SK-N-SH treated with all-trans-retinoic acid at 6 μM for 48 hours (cell line): Measurements from ENCODE around the gene NOD2.

Experiments
- ATAC-seq: fragments of 200-7000 bp; cut with Tn5 transposase; 3 replicates; pipeline ENCODE4 v1.9.1; 2020; ENCODE audit warnings: mild to moderate bottlenecking, moderate library complexity
- ARNTL ChIP-seq: fragments of 450-650 bp; formaldehyde crosslinking; IDR thresholded peaks from 2 replicates; pipeline ENCODE4 v1.5.0; 2020; ENCODE audit warnings: low read depth, mild to moderate bottlenecking, moderate library complexity, borderline replicate concordance
- BACH2 ChIP-seq: fragments of 250-450 bp; sonication (Bioruptor Pico); IDR thresholded peaks from 2 replicates; pipeline ENCODE4 v1.9.0; 2021; ENCODE audit warnings: mild to moderate bottlenecking, borderline replicate concordance
- CSDC2 ChIP-seq: fragments of 250-450 bp; sonication (Bioruptor Pico); IDR thresholded peaks from 2 replicates; pipeline ENCODE4 v1.5.0; 2020; ENCODE audit warnings: mild to moderate bottlenecking, moderate library complexity
- ESRRG ChIP-seq: fragments of 250-450 bp; sonication (Bioruptor Pico); IDR thresholded peaks from 2 replicates; pipeline ENCODE4 v1.6.1; 2021; ENCODE audit warnings: mild to moderate bottlenecking
- GLIS3 ChIP-seq: fragments of 250-450 bp; sonication (Bioruptor Pico); IDR thresholded peaks from 2 replicates; pipeline ENCODE4 v1.5.0; 2020; ENCODE audit warnings: mild to moderate bottlenecking, moderate library complexity
- ISL1 ChIP-seq: fragments of 250-450 bp; sonication (Bioruptor Pico); IDR thresholded peaks from 2 replicates; pipeline ENCODE4 v2.1.2; 2022; ENCODE audit warnings: mild to moderate bottlenecking, moderate library complexity
- OSR1 ChIP-seq: fragments of 250-450 bp; sonication (Bioruptor Pico); IDR thresholded peaks from 2 replicates; pipeline ENCODE4 v1.8.0; 2022; ENCODE audit warnings: moderate library complexity, mild to moderate bottlenecking, inconsistent platforms
- POU6F1 ChIP-seq: fragments of 250-450 bp; sonication (Bioruptor Pico); IDR thresholded peaks from 2 replicates; pipeline ENCODE4 v1.8.0; 2021; ENCODE audit warnings: low read depth, mild to moderate bottlenecking, moderate library complexity, borderline replicate concordance
- RARB ChIP-seq: fragments of 250-450 bp; sonication (Bioruptor Pico); IDR thresholded peaks from 2 replicates; pipeline ENCODE4 v1.8.0; 2021; ENCODE audit warnings: mild to moderate bottlenecking, moderate library complexity
- SNAI2 ChIP-seq: fragments of 250-450 bp; sonication (Bioruptor Pico); IDR thresholded peaks from 2 replicates; pipeline ENCODE4 v1.5.0; 2020; ENCODE audit warnings: mild to moderate bottlenecking, moderate library complexity
- TCF4 ChIP-seq: fragments of 250-450 bp; sonication (Bioruptor Pico); IDR thresholded peaks from 2 replicates; pipeline ENCODE4 v1.8.0; 2021; ENCODE audit warnings: mild to moderate bottlenecking, moderate library complexity, borderline replicate concordance
- TOX ChIP-seq: fragments of 250-450 bp; sonication (Bioruptor Pico); IDR thresholded peaks from 2 replicates; pipeline ENCODE4 v1.8.0; 2021; ENCODE audit warnings: mild to moderate bottlenecking, moderate library complexity, borderline replicate concordance
- ZC3H10 ChIP-seq: fragments of 250-450 bp; sonication (Bioruptor Pico); IDR thresholded peaks from 2 replicates; pipeline ENCODE4 v1.5.1; 2021; ENCODE audit warnings: mild to moderate bottlenecking, moderate library complexity
- ZFP3 ChIP-seq: fragments of 250-450 bp; sonication (Bioruptor Pico); IDR thresholded peaks from 2 replicates; pipeline ENCODE4 v1.5.0; 2020; ENCODE audit warnings: mild to moderate bottlenecking, moderate library complexity
- ZNF565 ChIP-seq: fragments of 450-650 bp; formaldehyde crosslinking; conservative IDR thresholded peaks from 2 replicates; pipeline ENCODE4 v1.5.0; 2020; ENCODE audit warnings: low read depth, mild to moderate bottlenecking, moderate library complexity
- ZNF70 ChIP-seq: fragments of 450-650 bp; formaldehyde crosslinking; IDR thresholded peaks from 2 replicates; pipeline ENCODE4 v1.5.0; 2020; ENCODE audit warnings: mild to moderate bottlenecking, moderate library complexity
- ZNF8 ChIP-seq: fragments of 450-650 bp; formaldehyde crosslinking; IDR thresholded peaks from 2 replicates; pipeline ENCODE4 v1.5.0; 2020; ENCODE audit warnings: mild to moderate bottlenecking, moderate library complexity
- TF ChIP-seq, protein P1 (sequence below): fragments of 250-450 bp; sonication (Bioruptor Pico); IDR thresholded peaks from 2 replicates; pipeline ENCODE4 v1.5.0; 2020; ENCODE audit warnings: mild to moderate bottlenecking, moderate library complexity
- TF ChIP-seq, protein P2 (sequence below): fragments of 250-450 bp; sonication (Bioruptor Pico); IDR thresholded peaks from 2 replicates; pipeline ENCODE4 v1.5.1; 2020; ENCODE audit warnings: low read depth, mild to moderate bottlenecking, moderate library complexity

The NOD2 gene

DNA sequence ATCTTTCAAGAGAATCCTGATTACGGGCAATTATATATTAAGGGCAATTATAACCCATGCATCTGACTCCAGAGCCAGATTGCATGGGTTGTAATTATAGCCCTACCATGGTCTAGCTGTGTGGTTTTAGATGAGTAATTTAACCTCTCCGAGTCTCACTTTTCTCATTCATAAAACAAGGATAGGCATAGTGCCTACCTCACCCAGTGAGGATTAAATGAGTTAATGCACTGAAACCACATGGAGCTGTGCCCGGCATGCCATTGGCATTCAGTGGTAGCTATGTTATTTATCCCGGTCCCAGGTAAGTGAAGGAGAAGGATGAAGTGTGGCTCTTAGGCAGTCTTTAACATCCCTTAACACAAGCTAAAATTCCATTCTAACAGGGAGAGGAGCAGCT, 18.6 kb upstream of the NOD2 start:
- ATAC-seq, result no peak
- TF ChIP-seq ISL1 (CRISPR knock-in tag) (no peak), ZNF565 (no peak), RARB (CRISPR knock-in tag) (no peak), TOX (no peak), ESRRG (no peak), ZNF70 (CRISPR knock-in tag) (no peak), BACH2 (CRISPR knock-in tag) (no peak), ZC3H10 (CRISPR knock-in tag) (no peak), ZNF8 (CRISPR knock-in tag) (no peak), CSDC2 (CRISPR knock-in tag) (no peak), POU6F1 (no peak), TCF4 (CRISPR knock-in tag) (no peak), ZFP3 (no peak)
- TF ChIP-seq, protein P1, sequence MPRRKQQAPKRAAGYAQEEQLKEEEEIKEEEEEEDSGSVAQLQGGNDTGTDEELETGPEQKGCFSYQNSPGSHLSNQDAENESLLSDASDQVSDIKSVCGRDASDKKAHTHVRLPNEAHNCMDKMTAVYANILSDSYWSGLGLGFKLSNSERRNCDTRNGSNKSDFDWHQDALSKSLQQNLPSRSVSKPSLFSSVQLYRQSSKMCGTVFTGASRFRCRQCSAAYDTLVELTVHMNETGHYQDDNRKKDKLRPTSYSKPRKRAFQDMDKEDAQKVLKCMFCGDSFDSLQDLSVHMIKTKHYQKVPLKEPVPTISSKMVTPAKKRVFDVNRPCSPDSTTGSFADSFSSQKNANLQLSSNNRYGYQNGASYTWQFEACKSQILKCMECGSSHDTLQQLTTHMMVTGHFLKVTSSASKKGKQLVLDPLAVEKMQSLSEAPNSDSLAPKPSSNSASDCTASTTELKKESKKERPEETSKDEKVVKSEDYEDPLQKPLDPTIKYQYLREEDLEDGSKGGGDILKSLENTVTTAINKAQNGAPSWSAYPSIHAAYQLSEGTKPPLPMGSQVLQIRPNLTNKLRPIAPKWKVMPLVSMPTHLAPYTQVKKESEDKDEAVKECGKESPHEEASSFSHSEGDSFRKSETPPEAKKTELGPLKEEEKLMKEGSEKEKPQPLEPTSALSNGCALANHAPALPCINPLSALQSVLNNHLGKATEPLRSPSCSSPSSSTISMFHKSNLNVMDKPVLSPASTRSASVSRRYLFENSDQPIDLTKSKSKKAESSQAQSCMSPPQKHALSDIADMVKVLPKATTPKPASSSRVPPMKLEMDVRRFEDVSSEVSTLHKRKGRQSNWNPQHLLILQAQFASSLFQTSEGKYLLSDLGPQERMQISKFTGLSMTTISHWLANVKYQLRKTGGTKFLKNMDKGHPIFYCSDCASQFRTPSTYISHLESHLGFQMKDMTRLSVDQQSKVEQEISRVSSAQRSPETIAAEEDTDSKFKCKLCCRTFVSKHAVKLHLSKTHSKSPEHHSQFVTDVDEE (CRISPR knock-in tag), result no peak
- TF ChIP-seq, protein P2, sequence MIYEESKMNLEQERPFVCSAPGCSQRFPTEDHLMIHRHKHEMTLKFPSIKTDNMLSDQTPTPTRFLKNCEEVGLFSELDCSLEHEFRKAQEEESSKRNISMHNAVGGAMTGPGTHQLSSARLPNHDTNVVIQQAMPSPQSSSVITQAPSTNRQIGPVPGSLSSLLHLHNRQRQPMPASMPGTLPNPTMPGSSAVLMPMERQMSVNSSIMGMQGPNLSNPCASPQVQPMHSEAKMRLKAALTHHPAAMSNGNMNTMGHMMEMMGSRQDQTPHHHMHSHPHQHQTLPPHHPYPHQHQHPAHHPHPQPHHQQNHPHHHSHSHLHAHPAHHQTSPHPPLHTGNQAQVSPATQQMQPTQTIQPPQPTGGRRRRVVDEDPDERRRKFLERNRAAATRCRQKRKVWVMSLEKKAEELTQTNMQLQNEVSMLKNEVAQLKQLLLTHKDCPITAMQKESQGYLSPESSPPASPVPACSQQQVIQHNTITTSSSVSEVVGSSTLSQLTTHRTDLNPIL (CRISPR knock-in tag), result no peak

- TF ChIP-seq, protein P2 (CRISPR knock-in tag), result no peak
- no peak for TF ChIP-seq BACH2 (CRISPR knock-in tag)
- no peak for TF ChIP-seq TOX
- TF ChIP-seq SNAI2, result no peak
- no peak for TF ChIP-seq ARNTL (CRISPR knock-in tag)
- no peak for TF ChIP-seq POU6F1
- no peak for TF ChIP-seq TCF4 (CRISPR knock-in tag)
- no peak for TF ChIP-seq GLIS3
- no peak for TF ChIP-seq ZC3H10 (CRISPR knock-in tag)
- TF ChIP-seq, protein P1 (CRISPR knock-in tag), result no peak
- TF ChIP-seq ZNF70 (CRISPR knock-in tag), result no peak
- TF ChIP-seq OSR1 (CRISPR knock-in tag), result no peak
- no peak for TF ChIP-seq ESRRG
- no peak for TF ChIP-seq CSDC2 (CRISPR knock-in tag)
- no peak for ATAC-seq
Measured at GRCh38 chr16:50675686-50676610, 17.5 kb upstream of the NOD2 start.
